H9 (cell line): ENCODE data around the gene TMCO4. TPM values are rescaled to one million over a fixed set of nuclear protein-coding genes. Genes with fewer than 3 reads are reported as not detected.

ENCODE experiments used
- DNase-seq: peaks from one replicate; pipeline ENCODE4 v3.0.0-alpha.2; 2017
- H2AFZ ChIP-seq: one replicate; pipeline ENCODE4 v1.6.1; 2013; ENCODE audit warnings: mild to moderate bottlenecking, low read length, control low read depth, moderate library complexity
- H2AK5ac ChIP-seq: 2 replicates; pipeline ENCODE4 v1.6.1; 2013; ENCODE audit warnings: low read length, control low read depth, mixed read lengths; ENCODE audit not compliant: insufficient read length
- H2BK120ac ChIP-seq: one replicate; pipeline ENCODE4 v1.6.1; 2013; ENCODE audit warnings: low read depth, mild to moderate bottlenecking, low read length, control low read depth, inconsistent platforms; ENCODE audit not compliant: poor library complexity, severe bottlenecking
- H2BK12ac ChIP-seq: 2 replicates; pipeline ENCODE4 v1.6.1; 2013; ENCODE audit warnings: low read length, control low read depth, mixed read lengths, low read depth; ENCODE audit not compliant: insufficient read length
- H2BK15ac ChIP-seq: 2 replicates; pipeline ENCODE4 v1.6.1; 2013; ENCODE audit warnings: low read depth, low read length, control low read depth
- H2BK20ac ChIP-seq: one replicate; pipeline ENCODE4 v1.6.1; 2013; ENCODE audit warnings: low read depth, mild to moderate bottlenecking, low read length, control low read depth, inconsistent platforms; ENCODE audit not compliant: poor library complexity, severe bottlenecking
- H2BK5ac ChIP-seq: 2 replicates; pipeline ENCODE4 v1.6.1; 2013; ENCODE audit warnings: low read length, control low read depth, mixed read lengths; ENCODE audit not compliant: insufficient read length
- H3K14ac ChIP-seq: 2 replicates; pipeline ENCODE4 v1.6.1; 2013; ENCODE audit warnings: low read length, control low read depth; ENCODE audit not compliant: insufficient read depth
- H3K18ac ChIP-seq: 2 replicates; pipeline ENCODE4 v1.6.1; 2013; ENCODE audit warnings: low read depth, mild to moderate bottlenecking, mixed read lengths, low read length, control low read depth; ENCODE audit not compliant: insufficient read length
- H3K23ac ChIP-seq: 2 replicates; pipeline ENCODE4 v1.6.1; 2013; ENCODE audit warnings: low read length, control low read depth, mixed read lengths, low read depth; ENCODE audit not compliant: insufficient read length
- H3K23me2 ChIP-seq: 2 replicates; pipeline ENCODE4 v1.6.1; 2013; ENCODE audit warnings: low read depth, mild to moderate bottlenecking, mixed read lengths, low read length, control low read depth; ENCODE audit not compliant: insufficient read length, poor library complexity, severe bottlenecking
- H3K27ac ChIP-seq: 2 replicates; pipeline ENCODE4 v1.5.1; 2013; ENCODE audit warnings: low read length, control low read depth, mixed read lengths, low read depth; ENCODE audit not compliant: insufficient read length
- H3K27me3 ChIP-seq: 2 replicates; pipeline ENCODE4 v1.6.1; 2013; ENCODE audit warnings: low read length, control low read depth, inconsistent platforms; ENCODE audit not compliant: insufficient read depth
- H3K4ac ChIP-seq: 2 replicates; pipeline ENCODE4 v1.6.1; 2013; ENCODE audit warnings: low read depth, mild to moderate bottlenecking, control low read depth, inconsistent platforms, low read length, moderate library complexity
- H3K4me1 ChIP-seq: 2 replicates; pipeline ENCODE4 v1.6.1; 2013; ENCODE audit warnings: low read length, control low read depth, inconsistent platforms; ENCODE audit not compliant: insufficient read depth
- H3K4me2 ChIP-seq: 2 replicates; pipeline ENCODE4 v1.6.1; 2013; ENCODE audit warnings: low read length, control low read depth, mixed read lengths; ENCODE audit not compliant: insufficient read length, insufficient read depth
- H3K56ac ChIP-seq: 2 replicates; pipeline ENCODE4 v1.6.1; 2013; ENCODE audit warnings: low read depth, mild to moderate bottlenecking, mixed read lengths, low read length, control low read depth; ENCODE audit not compliant: insufficient read length
- H3K79me1 ChIP-seq: 2 replicates; pipeline ENCODE4 v1.6.1; 2013; ENCODE audit warnings: low read depth, mild to moderate bottlenecking, moderate library complexity, low read length, control low read depth, inconsistent platforms; ENCODE audit not compliant: insufficient read depth, poor library complexity, severe bottlenecking
- H3K79me2 ChIP-seq: 2 replicates; pipeline ENCODE4 v1.6.1; 2013; ENCODE audit warnings: low read length, control low read depth, inconsistent platforms; ENCODE audit not compliant: insufficient read depth
- H3K9ac ChIP-seq: 2 replicates; pipeline ENCODE4 v1.6.1; 2013; ENCODE audit warnings: low read length, control low read depth, mixed read lengths; ENCODE audit not compliant: insufficient read length; ENCODE audit errors: extremely low read depth
- H3K9me3 ChIP-seq: one replicate; pipeline ENCODE4 v1.6.1; 2013; ENCODE audit warnings: low read depth, low read length, inconsistent platforms; ENCODE audit not compliant: control insufficient read depth
- H3T11ph ChIP-seq: one replicate; pipeline ENCODE4 v1.6.1; 2013; ENCODE audit warnings: mild to moderate bottlenecking, low read length, control low read depth, inconsistent platforms
- H4K20me1 ChIP-seq: one replicate; pipeline ENCODE4 v1.6.1; 2013; ENCODE audit not compliant: control insufficient read depth, insufficient read length, insufficient read depth
- H4K5ac ChIP-seq: 2 replicates; pipeline ENCODE4 v1.6.1; 2013; ENCODE audit warnings: low read depth, mild to moderate bottlenecking, mixed read lengths, low read length, control low read depth; ENCODE audit not compliant: insufficient read length
- H4K8ac ChIP-seq: replicated peaks from 2 replicates; pipeline ENCODE4 v1.6.1; 2013; ENCODE audit warnings: low read length, control low read depth, mixed read lengths, low read depth; ENCODE audit not compliant: insufficient read length
- H4K91ac ChIP-seq: 2 replicates; pipeline ENCODE4 v1.6.1; 2013; ENCODE audit warnings: low read depth, mild to moderate bottlenecking, moderate library complexity, mixed read lengths, low read length, control low read depth; ENCODE audit not compliant: insufficient read length
- H3K27ac Mint-ChIP-seq, 3 experiments: 2 replicates in 2 of 3; 3 replicates in 1 of 3; pipeline ENCODE4 v1.8.0; 2020 to 2021; ENCODE audit warnings: mixed read lengths in 3 of 3, mild to moderate bottlenecking in 1 of 3, moderate library complexity in 1 of 3
- H3K27me3 Mint-ChIP-seq: 2 replicates; pipeline ENCODE4 v1.8.0; 2021; ENCODE audit warnings: low read depth, mild to moderate bottlenecking, moderate library complexity, mixed read lengths
- H3K36me3 Mint-ChIP-seq, 3 experiments: 2 replicates in 2 of 3; 3 replicates in 1 of 3; pipeline ENCODE4 v1.8.0; 2020 to 2021; ENCODE audit warnings: low read depth in 3 of 3, mixed read lengths in 3 of 3; ENCODE audit not compliant: insufficient read depth in 1 of 3
- H3K4me1 Mint-ChIP-seq, 2 experiments: 2 replicates each; pipeline ENCODE4 v1.8.0; 2020; ENCODE audit warnings: mixed read lengths in 2 of 2
- H3K4me3 Mint-ChIP-seq, 2 experiments: 2 replicates in 1 of 2; 3 replicates in 1 of 2; pipeline ENCODE4 v1.8.0; 2020 to 2021; ENCODE audit warnings: mild to moderate bottlenecking in 2 of 2, mixed read lengths in 2 of 2, moderate library complexity in 1 of 2
- H3K9me3 Mint-ChIP-seq, 2 experiments: 2 replicates in 1 of 2; 3 replicates in 1 of 2; pipeline ENCODE4 v1.8.0; 2020; ENCODE audit warnings: mild to moderate bottlenecking in 2 of 2, mixed read lengths in 2 of 2, moderate library complexity in 1 of 2
- WGBS: extraction: QIAGEN DNeasy Blood & Tissue Kit; methylation state at CpG from one replicate; pipeline ENCODE4 v1.1.7; 2013; ENCODE audit warnings: missing lambda C conversion rate, low lambda C conversion rate, mixed read lengths; ENCODE audit not compliant: insufficient read length; ENCODE audit errors: extremely low coverage; 5-methylcytosine and 5-hydroxymethylcytosine counted together
- total RNA-seq: library from RNA; stranded (reverse); gene quantifications from 2 replicates; pipeline ENCODE4 v1.2.1, GENCODE V29; 2021
- TF ChIP-seq, protein P1 (sequence below): fragments of 200-600 bp; sonication (generic); conservative IDR thresholded peaks from 3 replicates; pipeline ENCODE4 v1.8.0; 2021; ENCODE audit warnings: antibody characterized with exemption, mild to moderate bottlenecking

The TMCO4 gene
- total RNA-seq, 1 experiment from 2014 or later, result 4.0 TPM

GRCh38 chr1:19845555-19845954 is 45.8 kb upstream of the TMCO4 start:
- no peak overlapping the region for H2AK5ac ChIP-seq
- H2BK120ac ChIP-seq, result no peak overlapping the region
- H3K27me3 Mint-ChIP-seq, result peaks cover 4% of the 10 kb centered on the region
- peaks cover 0 to 11% of the 10 kb centered on the region in 2 experiments; a peak in 2 of 4 replicates for H3K4me1 Mint-ChIP-seq
- DNase-seq, result no peak
- no peaks in the 10 kb centered on the region for H3K9me3 ChIP-seq
- no peak overlapping the region for H3K27ac ChIP-seq
- no peaks in the 10 kb centered on the region for H3K23me2 ChIP-seq
- H2BK20ac ChIP-seq, result no peak overlapping the region
- H3K14ac ChIP-seq, result no peak overlapping the region
- no peaks in the 10 kb centered on the region for H3K9me3 Mint-ChIP-seq
- no peak overlapping the region for H3K18ac ChIP-seq
- no peak overlapping the region for H3K27ac Mint-ChIP-seq
- H2BK15ac ChIP-seq, result no peak overlapping the region
- H3K4me1 ChIP-seq, result no peaks in the 10 kb centered on the region
- no peaks in the 10 kb centered on the region for H3K27me3 ChIP-seq
- H3K79me2 ChIP-seq, result no peaks in the 10 kb centered on the region
- H3K56ac ChIP-seq, result no peak overlapping the region
- H4K8ac ChIP-seq, result no peak overlapping the region
- no peak overlapping the region for H4K91ac ChIP-seq
- no peak overlapping the region for H3K4me3 Mint-ChIP-seq
- H3K79me1 ChIP-seq, result no peaks in the 10 kb centered on the region
- H3K36me3 Mint-ChIP-seq, result no peaks in the 10 kb centered on the region
- H2AFZ ChIP-seq, result no peak overlapping the region
- H3K9ac ChIP-seq, result no peak overlapping the region
- H4K20me1 ChIP-seq, result no peaks in the 10 kb centered on the region
- H2BK5ac ChIP-seq, result no peak overlapping the region
- H3K4ac ChIP-seq, result no peak overlapping the region
- WGBS, result no CpG with 5 or more reads among the region's 8 CpGs
- no peak overlapping the region for H2BK12ac ChIP-seq
- no peak overlapping the region for H4K5ac ChIP-seq
- TF ChIP-seq, protein P1, sequence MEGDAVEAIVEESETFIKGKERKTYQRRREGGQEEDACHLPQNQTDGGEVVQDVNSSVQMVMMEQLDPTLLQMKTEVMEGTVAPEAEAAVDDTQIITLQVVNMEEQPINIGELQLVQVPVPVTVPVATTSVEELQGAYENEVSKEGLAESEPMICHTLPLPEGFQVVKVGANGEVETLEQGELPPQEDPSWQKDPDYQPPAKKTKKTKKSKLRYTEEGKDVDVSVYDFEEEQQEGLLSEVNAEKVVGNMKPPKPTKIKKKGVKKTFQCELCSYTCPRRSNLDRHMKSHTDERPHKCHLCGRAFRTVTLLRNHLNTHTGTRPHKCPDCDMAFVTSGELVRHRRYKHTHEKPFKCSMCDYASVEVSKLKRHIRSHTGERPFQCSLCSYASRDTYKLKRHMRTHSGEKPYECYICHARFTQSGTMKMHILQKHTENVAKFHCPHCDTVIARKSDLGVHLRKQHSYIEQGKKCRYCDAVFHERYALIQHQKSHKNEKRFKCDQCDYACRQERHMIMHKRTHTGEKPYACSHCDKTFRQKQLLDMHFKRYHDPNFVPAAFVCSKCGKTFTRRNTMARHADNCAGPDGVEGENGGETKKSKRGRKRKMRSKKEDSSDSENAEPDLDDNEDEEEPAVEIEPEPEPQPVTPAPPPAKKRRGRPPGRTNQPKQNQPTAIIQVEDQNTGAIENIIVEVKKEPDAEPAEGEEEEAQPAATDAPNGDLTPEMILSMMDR, result no peak
- H3K4me2 ChIP-seq, result no peak overlapping the region
- no peak overlapping the region for H3T11ph ChIP-seq
- no peak overlapping the region for H3K23ac ChIP-seq
